ENCODE results near the gene SHB. TPM values are rescaled to one million over a fixed set of nuclear protein-coding genes. Genes with fewer than 3 reads are reported as not detected.

Gene SHB
- total RNA-seq, 1 donor from 2014 or later: 22.5 TPM

DNA sequence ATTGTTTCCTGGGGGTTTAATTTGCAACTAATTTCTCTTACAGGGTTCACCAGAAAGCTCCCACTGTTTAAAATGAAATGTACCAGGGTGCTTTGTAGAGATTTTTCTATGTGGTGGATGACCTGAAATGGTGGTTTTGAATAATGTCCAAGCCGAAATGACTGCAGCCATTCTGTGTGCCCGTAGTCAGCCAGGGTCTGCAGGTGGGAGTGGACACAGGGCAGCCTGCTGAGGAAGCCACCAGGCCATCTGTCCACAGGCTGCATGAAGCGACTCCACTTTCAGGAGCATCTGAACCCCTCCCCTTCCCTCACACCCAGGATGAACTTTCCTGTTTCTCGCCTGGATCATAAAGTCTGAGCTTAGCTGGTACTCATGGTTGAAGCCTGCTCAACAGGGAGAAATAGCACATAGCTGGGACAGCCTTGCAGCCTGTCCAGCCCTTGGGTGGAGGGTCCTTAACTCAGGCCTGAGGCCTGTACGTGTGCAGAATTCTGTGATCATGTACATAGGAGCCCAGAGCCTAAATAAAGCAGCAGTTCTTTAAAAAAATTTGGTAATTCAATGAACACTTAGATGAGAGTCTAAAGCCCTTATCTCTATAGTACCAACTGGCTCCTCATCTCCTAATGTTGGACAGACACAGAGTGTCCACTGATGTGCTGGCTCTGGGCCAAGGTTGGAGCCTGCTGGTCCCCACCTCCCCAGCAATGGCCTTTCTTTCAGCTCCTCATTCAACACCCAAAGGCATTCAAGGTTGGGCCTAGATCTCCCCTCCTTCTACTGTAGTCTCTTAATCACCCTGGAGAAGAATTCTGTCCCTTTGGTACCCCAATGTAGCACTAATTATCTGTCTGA is 72.8 kb downstream of the SHB start:
- no peak for DNase-seq (ENCODE audit: low spot score, unreplicated experiment)
- H3K4me3 Mint-ChIP-seq (ENCODE audit: low read depth): no peak overlapping the region
- peaks cover 9% of the 10 kb centered on the region for H3K4me1 Mint-ChIP-seq (ENCODE audit: low read depth)
- H3K27ac Mint-ChIP-seq: no peak overlapping the region
- TF ChIP-seq, protein P1, sequence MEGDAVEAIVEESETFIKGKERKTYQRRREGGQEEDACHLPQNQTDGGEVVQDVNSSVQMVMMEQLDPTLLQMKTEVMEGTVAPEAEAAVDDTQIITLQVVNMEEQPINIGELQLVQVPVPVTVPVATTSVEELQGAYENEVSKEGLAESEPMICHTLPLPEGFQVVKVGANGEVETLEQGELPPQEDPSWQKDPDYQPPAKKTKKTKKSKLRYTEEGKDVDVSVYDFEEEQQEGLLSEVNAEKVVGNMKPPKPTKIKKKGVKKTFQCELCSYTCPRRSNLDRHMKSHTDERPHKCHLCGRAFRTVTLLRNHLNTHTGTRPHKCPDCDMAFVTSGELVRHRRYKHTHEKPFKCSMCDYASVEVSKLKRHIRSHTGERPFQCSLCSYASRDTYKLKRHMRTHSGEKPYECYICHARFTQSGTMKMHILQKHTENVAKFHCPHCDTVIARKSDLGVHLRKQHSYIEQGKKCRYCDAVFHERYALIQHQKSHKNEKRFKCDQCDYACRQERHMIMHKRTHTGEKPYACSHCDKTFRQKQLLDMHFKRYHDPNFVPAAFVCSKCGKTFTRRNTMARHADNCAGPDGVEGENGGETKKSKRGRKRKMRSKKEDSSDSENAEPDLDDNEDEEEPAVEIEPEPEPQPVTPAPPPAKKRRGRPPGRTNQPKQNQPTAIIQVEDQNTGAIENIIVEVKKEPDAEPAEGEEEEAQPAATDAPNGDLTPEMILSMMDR (IDR thresholded peaks at IDR 0.05; ENCODE audit: unreplicated experiment): no peak
- no peaks in the 10 kb centered on the region for H3K27me3 Mint-ChIP-seq
- H3K36me3 Mint-ChIP-seq (ENCODE audit: insufficient read depth): no peaks in the 10 kb centered on the region
- H3K9me3 Mint-ChIP-seq (ENCODE audit: low read depth): no peaks in the 10 kb centered on the region

DNA sequence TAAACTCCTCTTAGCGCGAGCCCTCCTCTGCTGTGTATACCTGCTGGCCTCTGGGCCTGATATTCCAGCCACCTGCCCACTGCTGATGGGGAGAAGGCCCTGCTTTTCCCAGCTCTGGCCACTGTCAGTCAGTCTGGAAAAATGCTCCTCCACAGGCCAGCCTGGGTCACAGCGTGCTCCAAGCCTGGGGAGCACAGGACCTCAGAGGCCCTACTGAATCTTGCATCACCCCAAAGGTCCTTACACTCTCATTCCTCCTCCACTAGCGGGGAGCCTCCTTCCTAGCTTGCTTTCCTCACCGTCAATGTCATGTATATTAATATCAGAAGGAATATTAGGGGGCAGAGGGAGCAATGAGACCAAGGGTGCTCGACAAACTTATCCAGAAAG is 73.7 kb downstream of the SHB start:
- peak overlapping the region; percentile 77 for H3K27ac Mint-ChIP-seq
- TF ChIP-seq, protein P1 (IDR thresholded peaks at IDR 0.05; ENCODE audit: unreplicated experiment): no peak
- H3K9me3 Mint-ChIP-seq (ENCODE audit: low read depth): no peaks in the 10 kb centered on the region
- no peak for DNase-seq (ENCODE audit: low spot score, unreplicated experiment)
- H3K36me3 Mint-ChIP-seq (ENCODE audit: insufficient read depth): no peaks in the 10 kb centered on the region
- H3K4me3 Mint-ChIP-seq (ENCODE audit: low read depth): no peak overlapping the region
- no peaks in the 10 kb centered on the region for H3K27me3 Mint-ChIP-seq
- H3K4me1 Mint-ChIP-seq (ENCODE audit: low read depth): peaks cover 9% of the 10 kb centered on the region

- no peak overlapping the region for H3K4me3 Mint-ChIP-seq (ENCODE audit: low read depth)
- peaks cover 8% of the 10 kb centered on the region for H3K4me1 Mint-ChIP-seq (ENCODE audit: low read depth)
- no peak for DNase-seq (ENCODE audit: low spot score, unreplicated experiment)
- TF ChIP-seq, protein P1 (IDR thresholded peaks at IDR 0.05; ENCODE audit: unreplicated experiment): no peak
- H3K9me3 Mint-ChIP-seq (ENCODE audit: low read depth): no peaks in the 10 kb centered on the region
- H3K27ac Mint-ChIP-seq: no peak overlapping the region
- no peaks in the 10 kb centered on the region for H3K27me3 Mint-ChIP-seq
- no peaks in the 10 kb centered on the region for H3K36me3 Mint-ChIP-seq (ENCODE audit: insufficient read depth)
Observed at GRCh38 chr9:37994639-37995347, 74.2 kb downstream of the SHB start.

DNA sequence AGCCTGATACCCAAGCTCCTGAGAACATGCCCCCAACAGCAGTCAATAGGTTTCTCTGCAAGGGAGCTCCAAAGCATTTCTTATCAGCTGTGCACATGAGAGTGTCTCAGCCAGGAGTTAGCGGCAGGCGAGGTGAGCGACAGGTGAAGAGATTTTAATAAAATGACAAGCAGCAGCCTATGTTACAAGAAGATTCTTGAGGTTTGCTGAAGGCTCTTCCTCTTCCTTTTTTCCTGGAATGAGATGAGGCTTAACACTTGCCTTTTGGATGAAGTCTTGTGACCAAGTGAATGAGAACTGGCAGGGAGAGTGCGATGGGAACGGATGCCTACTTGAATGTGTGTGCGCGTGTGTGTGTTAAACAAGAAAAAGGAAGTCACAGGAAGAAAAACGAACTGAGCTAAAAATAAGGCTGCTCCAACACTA is 76.1 kb downstream of the SHB start:
- H3K27ac Mint-ChIP-seq: no peak overlapping the region
- H3K4me1 Mint-ChIP-seq (ENCODE audit: low read depth): peaks cover 5% of the 10 kb centered on the region
- DNase-seq (ENCODE audit: low spot score, unreplicated experiment): no peak
- H3K36me3 Mint-ChIP-seq (ENCODE audit: insufficient read depth): peaks cover 2% of the 10 kb centered on the region
- TF ChIP-seq, protein P1 (IDR thresholded peaks at IDR 0.05; ENCODE audit: unreplicated experiment): no peak
- H3K27me3 Mint-ChIP-seq: no peaks in the 10 kb centered on the region
- H3K4me3 Mint-ChIP-seq (ENCODE audit: low read depth): no peak overlapping the region
- H3K9me3 Mint-ChIP-seq (ENCODE audit: low read depth): no peaks in the 10 kb centered on the region

GRCh38 chr9:37990404-37991015 is 78.5 kb downstream of the SHB start:
- H3K9me3 Mint-ChIP-seq (ENCODE audit: low read depth): no peaks in the 10 kb centered on the region

More at GRCh38 chr9:37990404-37991015, 78.5 kb downstream of the SHB start:
- Mint-ChIP-seq H3K27ac (no peak overlapping the region), H3K27me3 (no peaks in the 10 kb centered on the region), H3K4me3 (ENCODE audit: low read depth) (no peak overlapping the region), H3K4me1 (ENCODE audit: low read depth) (peaks cover 7% of the 10 kb centered on the region), H3K36me3 (ENCODE audit: insufficient read depth) (peaks cover 2% of the 10 kb centered on the region)
- TF ChIP-seq, protein P1 (IDR thresholded peaks at IDR 0.05; ENCODE audit: unreplicated experiment): no peak
- DNase-seq (ENCODE audit: low spot score, unreplicated experiment): no peak
